AG04450 (cell line): ENCODE data around the gene SEC14L3. TPM values are rescaled to one million over a fixed set of nuclear protein-coding genes. Genes with fewer than 3 reads are reported as not detected.

ENCODE experiments used
- CTCF ChIA-PET: fragments of 300-600, 350-600 bp; formaldehyde crosslinking; extraction: SDS; loops from one replicate; lab custom pipeline; 2022; ENCODE audit warnings: antibody characterized with exemption, inconsistent platforms; lab: Charles Lee
- POLR2A ChIA-PET: fragments of 350-600 bp; formaldehyde crosslinking; extraction: SDS; loops from one replicate; lab custom pipeline; 2021; ENCODE audit warnings: antibody characterized with exemption, inconsistent platforms; lab: Yijun Ruan, JAX
- DNase-seq: peaks from one replicate; pipeline ENCODE4 v3.0.0-alpha.2; 2011; ENCODE audit warnings: low read depth, low spot score
- H3K27ac ChIP-seq: one replicate; pipeline ENCODE4 v1.5.1; 2012; ENCODE audit warnings: low read depth, low read length, control low read depth
- H3K27me3 ChIP-seq: one replicate; pipeline ENCODE4 v1.6.0; 2012; ENCODE audit warnings: low read length; ENCODE audit not compliant: control insufficient read depth, insufficient read depth
- H3K4me3 ChIP-seq: 2 replicates; pipeline ENCODE4 v1.5.1; 2011; ENCODE audit warnings: mild to moderate bottlenecking, low read depth, low read length, control low read depth
- H3K9me3 ChIP-seq: 2 replicates; pipeline ENCODE4 v1.5.1; 2012; ENCODE audit warnings: low read length; ENCODE audit not compliant: control insufficient read depth, insufficient read depth
- CTCF ChIP-seq: IDR thresholded peaks from 2 replicates; pipeline ENCODE4 v1.5.1; 2011; ENCODE audit warnings: low read depth, low read length, control low read depth, inconsistent platforms
- polyA plus RNA-seq: library from polyadenylated mRNA; depleted of rRNA; stranded (reverse); fragments of >200 nt; gene quantifications from 2 replicates; pipeline ENCODE4 v1.2.3, GENCODE V29; 2011

The SEC14L3 gene
- polyA plus RNA-seq, 1 experiment: not detected

- CTCF ChIA-PET: no interaction called here
- Histone ChIP-seq H3K27me3 (no peaks in the 10 kb centered on the region), H3K9me3 (peaks cover 8% of the 10 kb centered on the region; the same call in 1 of the 2 replicates), H3K4me3 (no peak overlapping the region), H3K27ac (no peak overlapping the region)
- TF ChIP-seq CTCF: no peak
- POLR2A ChIA-PET: no interaction called here
- DNase-seq: no peak
Measured at GRCh38 chr22:30430933-30431332, 40.9 kb downstream of the SEC14L3 start.

GRCh38 chr22:30429887-30430286 lies 41.9 kb downstream of the SEC14L3 start:
- H3K9me3 ChIP-seq: peaks cover 4% of the 10 kb centered on the region; the same call in 1 of the 2 replicates

GRCh38 chr22:30427871-30428270 lies 43.9 kb downstream of the SEC14L3 start:
- TF ChIP-seq CTCF: no peak
- DNase-seq: no peak
- ChIA-PET POLR2A (no interaction called here), CTCF (interaction anchor here (1.2 to 1.3 kb wide), 2 partner anchors 9 to 26 kb away, joined by 3 read pairs; no protein-coding TSS in a partner anchor)
- no peak overlapping the region for H3K27ac ChIP-seq
- no peaks in the 10 kb centered on the region for H3K27me3 ChIP-seq
- H3K4me3 ChIP-seq: no peak overlapping the region
- H3K9me3 ChIP-seq: peaks cover 4% of the 10 kb centered on the region; the same call in 1 of the 2 replicates

More at GRCh38 chr22:30429887-30430286, 41.9 kb downstream of the SEC14L3 start:
- CTCF ChIA-PET: no interaction called here
- H3K4me3 ChIP-seq: no peak overlapping the region
- DNase-seq: no peak
- H3K27me3 ChIP-seq: no peaks in the 10 kb centered on the region
- no peak overlapping the region for H3K27ac ChIP-seq
- TF ChIP-seq CTCF: no peak
- POLR2A ChIA-PET: no interaction called here

DNA sequence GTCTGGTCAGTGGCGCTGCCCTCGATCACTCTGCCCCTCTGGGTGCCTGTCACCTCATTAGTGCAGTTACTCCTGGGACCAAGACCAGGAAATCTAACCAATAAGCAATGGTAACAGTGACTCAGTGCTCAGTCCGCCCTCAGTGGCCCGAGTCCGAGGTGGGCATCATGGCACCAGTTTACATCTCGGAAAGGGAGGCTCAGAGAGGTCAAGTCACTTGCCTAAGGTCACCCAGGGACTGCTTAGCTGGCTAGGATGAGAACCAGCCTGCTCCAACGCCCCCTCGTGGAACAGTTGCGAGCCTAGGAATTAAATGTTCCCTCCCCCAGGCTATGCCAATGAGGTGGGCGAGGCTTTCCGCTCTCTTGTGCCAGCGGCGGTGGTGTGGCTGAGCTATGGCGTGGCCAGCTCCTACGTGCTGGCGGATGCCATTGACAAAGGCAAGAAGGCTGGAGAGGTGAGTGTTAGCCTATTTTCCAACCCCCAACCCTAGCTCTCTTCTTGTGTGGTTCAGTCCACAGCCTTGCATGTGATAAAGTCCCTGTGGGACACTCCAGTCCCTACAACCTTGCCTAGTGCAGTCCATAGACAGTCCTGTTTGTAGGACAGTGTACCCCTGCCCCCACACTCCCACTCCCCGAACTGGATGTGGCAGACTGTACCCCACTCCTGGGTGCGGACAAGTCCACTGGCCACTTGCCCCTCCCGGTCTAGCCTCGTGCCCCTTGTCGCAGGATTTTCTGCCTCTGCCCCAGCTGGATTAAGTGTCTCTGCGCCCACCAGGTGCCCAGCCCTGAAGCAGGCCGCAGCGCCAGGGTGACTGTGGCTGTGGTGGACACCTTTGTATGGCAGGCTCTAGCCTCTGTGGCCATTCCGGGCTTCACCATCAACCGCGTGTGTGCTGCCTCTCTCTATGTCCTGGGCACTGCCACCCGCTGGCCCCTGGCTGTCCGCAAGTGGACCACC lies 45.1 kb downstream of the SEC14L3 start:
- H3K27ac ChIP-seq: no peak overlapping the region
- ChIA-PET CTCF (interaction anchor here (0.5 to 1.1 kb wide), 6 partner anchors 9 to 152 kb away, joined by 3 to 4 read pairs (median 3); no protein-coding TSS in a partner anchor), POLR2A (no interaction called here)
- H3K27me3 ChIP-seq: no peaks in the 10 kb centered on the region
- H3K9me3 ChIP-seq: peaks cover 4% of the 10 kb centered on the region; the same call in 1 of the 2 replicates
- TF ChIP-seq CTCF: peak; percentile 69
- H3K4me3 ChIP-seq: peak overlapping the region; percentile 69
- DNase-seq: no peak
